ENCODE data around the gene ITGB4.

GRCh38 chr17:75755990-75756389 lies 34.7 kb downstream of the ITGB4 start:
- TF ChIP-seq FOXK2 (IDR thresholded peaks at IDR 0.05), result no peak
- TF ChIP-seq TARDBP (IDR thresholded peaks at IDR 0.05; ENCODE audit: borderline replicate concordance), result no peak
- no peak for TF ChIP-seq TAF1 (IDR thresholded peaks at IDR 0.05; ENCODE audit: borderline replicate concordance, low read depth, low read length)
- no peak for TF ChIP-seq E2F4 (IDR thresholded peaks at IDR 0.05; ENCODE audit: low read depth, low read length)
- TF ChIP-seq BHLHE40 (IDR thresholded peaks at IDR 0.05; ENCODE audit: borderline replicate concordance in 1 of 2, low read depth in 2 of 2, low read length in 1 of 2), result no peak
- TF ChIP-seq CTCF (IDR thresholded peaks at IDR 0.05 in 2 of 3, conservative IDR thresholded peaks at IDR 0.05 in 1 of 3; ENCODE audit: control insufficient read depth in 2 of 3, extremely low read depth in 1 of 3, insufficient read depth in 1 of 3, low read depth in 3 of 3, low read length in 3 of 3), result no peak
- TF ChIP-seq ZBTB33 (IDR thresholded peaks at IDR 0.05), result no peak
- no peak for TF ChIP-seq NFIC (IDR thresholded peaks at IDR 0.05; ENCODE audit: low read depth, low read length)
- no peak for TF ChIP-seq CHD1 (IDR thresholded peaks at IDR 0.05; ENCODE audit: low read depth, low read length)
- TF ChIP-seq ATF3 (IDR thresholded peaks at IDR 0.05; ENCODE audit: borderline replicate concordance, extremely low read depth, low read depth, low read length), result no peak
- TF ChIP-seq POLR2AphosphoS5 (IDR thresholded peaks at IDR 0.05; ENCODE audit: low read length), result no peak
- TF ChIP-seq MEF2A (IDR thresholded peaks at IDR 0.05; ENCODE audit: insufficient read depth, low read depth, low read length), result no peak
- TF ChIP-seq ETV6 (conservative IDR thresholded peaks at IDR 0.05 in 1 of 2, IDR thresholded peaks at IDR 0.05 in 1 of 2; ENCODE audit: borderline replicate concordance in 1 of 2, low read depth in 1 of 2), result no peak
- no peak for TF ChIP-seq MAX (IDR thresholded peaks at IDR 0.05; ENCODE audit: low read depth, low read length)
